HG03439 (cell line): ENCODE measurements around the gene ANKRD13D.

ENCODE experiments used
- ATAC-seq: cut with Tn5 transposase; IDR thresholded peaks from one replicate; pipeline ENCODE4 v1.9.1; 2021; ENCODE audit warnings: mild to moderate bottlenecking, moderate library complexity; ENCODE audit not compliant: unreplicated experiment

Gene ANKRD13D

DNA sequence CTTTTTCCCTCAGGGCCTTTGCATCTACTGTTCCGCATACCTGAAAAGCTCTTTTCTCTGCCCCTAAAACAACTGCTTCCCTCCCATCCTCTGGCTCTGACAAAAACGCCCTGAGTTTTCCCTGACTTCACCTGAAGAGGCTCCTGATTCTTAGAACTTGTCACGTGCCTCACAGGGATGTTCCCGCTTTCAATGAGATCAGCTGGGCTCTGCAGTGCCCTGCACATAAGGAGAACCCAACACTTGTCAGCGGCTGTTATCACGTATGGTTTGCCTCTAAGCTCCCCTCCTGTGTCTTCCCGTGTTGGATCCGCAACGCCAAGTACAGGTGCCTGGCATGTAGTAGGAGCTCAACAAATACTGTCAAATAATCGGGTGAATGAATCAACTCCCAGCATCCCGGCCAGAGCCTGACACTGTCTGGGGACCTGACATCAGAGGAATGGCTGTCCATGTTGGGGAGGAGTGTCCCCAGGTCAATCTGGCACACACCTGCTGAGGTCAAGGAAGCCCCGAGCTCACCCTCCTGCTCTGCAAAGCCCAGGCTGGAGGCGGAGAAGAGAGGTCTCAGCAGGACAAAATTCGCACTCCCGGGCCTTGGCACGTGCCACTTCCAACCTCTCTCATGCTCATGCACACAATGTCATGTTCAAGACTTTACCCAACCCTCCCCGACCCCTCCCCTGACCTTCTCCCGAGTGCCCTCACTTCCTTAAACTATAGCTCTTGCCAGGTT lies 27.0 kb upstream of the ANKRD13D start:
- ATAC-seq, result no peak

DNA sequence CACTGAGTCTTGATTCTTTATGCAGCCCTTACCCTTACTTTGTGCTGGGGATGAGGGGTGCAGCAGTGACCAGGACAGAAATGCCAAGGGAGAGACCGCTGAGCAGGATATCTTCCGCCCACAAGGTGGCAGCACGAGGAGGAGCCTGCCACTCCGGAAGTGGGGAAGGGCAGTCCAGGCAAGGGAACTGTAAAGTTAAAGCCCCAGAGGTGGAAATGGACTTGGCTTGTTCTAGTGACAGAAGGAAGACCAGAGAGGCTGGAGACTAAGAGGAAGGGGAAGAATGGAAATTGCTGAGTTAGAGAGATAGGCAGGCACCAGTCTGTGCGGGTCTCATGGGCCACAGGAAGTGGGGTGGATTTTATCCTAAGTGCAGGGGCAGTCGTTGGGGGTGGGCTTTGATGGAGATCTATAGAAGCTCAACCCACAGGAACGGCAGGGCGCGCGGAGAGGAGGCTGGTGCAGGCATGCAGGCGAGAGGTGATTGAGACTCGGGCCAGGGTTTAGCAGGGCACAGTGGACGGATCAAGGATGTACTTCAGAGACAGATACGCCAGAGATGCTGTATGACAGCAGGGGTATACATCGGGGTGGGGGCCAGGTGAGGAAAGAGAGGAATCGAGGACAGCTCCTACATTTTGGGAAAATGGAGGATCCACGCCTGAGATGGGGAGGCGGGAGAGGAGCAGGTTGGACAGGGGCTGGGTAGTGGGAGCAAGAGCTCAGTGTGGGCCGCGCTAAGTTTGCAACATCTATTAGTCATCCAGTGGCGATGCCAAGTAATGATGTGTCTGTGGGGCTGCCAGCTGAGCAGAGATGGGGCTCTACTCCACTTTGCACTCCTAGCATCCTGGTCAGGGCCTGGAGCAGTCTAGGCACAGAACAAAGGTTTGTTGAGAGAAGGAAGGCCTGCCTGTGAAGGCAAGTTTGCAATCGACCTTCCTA lies 26.1 kb upstream of the ANKRD13D start:
- peak; percentile 35 for ATAC-seq

DNA sequence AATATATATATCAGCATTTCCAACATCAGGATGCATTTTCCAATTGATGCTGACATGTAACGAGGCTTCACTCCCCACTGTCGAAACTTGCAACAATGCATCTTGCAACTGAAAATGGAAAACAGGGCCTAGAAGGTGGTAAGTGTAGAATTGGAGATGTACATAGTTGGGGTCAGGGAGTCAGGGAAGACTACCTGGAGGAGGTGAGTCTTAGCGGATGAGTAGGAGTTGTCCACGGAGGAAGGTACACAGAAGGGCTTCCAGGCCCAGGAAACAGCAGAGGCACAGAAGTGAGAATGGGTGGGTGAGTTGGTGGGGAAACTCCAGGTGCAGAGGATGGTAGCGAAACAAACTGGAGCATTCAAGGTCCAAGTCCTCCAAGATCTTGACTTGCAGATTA lies 24.8 kb upstream of the ANKRD13D start:
- no peak for ATAC-seq

- ATAC-seq, result no peak
These were observed 24.0 kb upstream of the ANKRD13D start for GRCh38 chr11:67264877-67265632.

GRCh38 chr11:67265633-67266448 lies 23.3 kb upstream of the ANKRD13D start:
- peak; percentile 45 for ATAC-seq

DNA sequence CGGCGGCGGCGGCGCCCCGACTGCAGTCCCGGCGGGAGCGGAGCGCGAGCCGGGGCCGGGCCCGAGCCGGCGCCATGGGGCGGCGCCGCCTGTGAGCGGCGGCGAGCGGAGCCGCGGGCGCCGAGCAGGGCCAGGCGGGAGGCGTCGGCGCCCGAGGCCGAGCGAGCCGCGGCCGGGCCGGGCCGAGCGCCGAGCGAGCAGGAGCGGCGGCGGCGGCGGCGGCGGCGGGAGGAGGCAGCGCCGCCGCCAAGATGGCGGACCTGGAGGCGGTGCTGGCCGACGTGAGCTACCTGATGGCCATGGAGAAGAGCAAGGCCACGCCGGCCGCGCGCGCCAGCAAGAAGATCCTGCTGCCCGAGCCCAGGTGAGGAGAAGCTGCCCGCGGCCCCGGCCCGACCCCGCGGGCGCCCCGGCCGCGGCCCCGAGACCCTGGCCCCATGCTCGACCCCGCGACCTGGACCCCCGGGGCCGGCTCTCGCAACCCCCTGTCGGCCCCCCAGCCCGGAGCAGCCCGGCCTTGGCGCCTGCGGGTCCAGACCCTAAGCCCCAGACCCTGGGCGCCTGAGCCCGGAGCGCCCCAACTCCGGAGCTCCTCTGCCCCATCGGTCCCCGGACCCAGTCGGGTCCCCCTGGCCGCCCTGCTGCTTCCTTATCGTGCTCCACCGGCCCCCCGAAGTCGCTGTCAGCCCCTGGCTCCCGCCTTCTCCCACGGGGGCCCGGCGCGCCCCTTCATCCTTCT lies 22.5 kb upstream of the ANKRD13D start, which contains the start of gene GRK2:
GRK2 (plus strand) TSS at position 25 of the 739 bp plus-strand sequence; CDS start at position 252, 227 bp downstream.
- no peak for ATAC-seq

DNA sequence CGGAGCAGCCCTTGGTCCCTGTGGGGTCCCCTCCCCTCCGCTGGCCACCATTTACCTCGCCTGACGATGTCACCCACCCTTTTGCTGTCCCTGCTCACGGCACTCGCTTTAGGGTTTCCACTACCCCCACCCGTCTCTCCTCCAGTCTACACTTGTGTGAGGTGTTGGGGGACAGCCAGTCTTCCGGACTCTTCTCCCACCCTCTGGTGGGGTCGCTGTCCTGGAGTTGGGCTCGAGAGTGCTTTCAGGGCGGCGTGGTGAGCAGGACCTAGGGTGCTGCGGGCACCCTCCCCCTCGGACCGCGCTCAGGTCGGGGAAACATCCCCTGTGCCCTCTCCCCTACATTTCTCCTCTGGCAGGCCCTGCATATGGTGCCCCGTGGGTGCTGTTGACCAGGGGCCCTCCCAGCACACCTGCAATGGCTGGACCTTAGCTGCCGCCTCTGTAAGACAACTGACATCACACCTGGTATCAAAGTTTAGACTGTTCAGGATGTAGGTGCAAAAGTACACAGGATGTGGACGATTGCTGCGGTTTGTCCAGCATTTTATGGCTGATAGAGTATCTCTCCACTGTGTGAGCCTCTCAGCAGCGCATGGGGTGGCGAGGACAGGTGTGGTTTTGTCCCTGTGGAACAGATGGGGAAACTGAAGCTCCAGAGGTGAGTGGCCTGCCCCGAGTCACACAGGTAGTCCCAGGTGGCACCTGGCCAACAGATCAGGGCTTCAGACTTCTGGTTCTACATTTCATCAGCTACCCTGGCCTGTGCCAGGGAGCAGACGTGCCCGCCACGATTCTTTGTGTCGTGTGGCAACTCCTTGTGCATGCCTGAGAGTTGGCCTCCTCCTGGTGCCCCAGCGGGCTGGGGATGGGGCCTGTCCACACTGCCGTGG lies 21.7 kb upstream of the ANKRD13D start:
- ATAC-seq, result no peak

DNA sequence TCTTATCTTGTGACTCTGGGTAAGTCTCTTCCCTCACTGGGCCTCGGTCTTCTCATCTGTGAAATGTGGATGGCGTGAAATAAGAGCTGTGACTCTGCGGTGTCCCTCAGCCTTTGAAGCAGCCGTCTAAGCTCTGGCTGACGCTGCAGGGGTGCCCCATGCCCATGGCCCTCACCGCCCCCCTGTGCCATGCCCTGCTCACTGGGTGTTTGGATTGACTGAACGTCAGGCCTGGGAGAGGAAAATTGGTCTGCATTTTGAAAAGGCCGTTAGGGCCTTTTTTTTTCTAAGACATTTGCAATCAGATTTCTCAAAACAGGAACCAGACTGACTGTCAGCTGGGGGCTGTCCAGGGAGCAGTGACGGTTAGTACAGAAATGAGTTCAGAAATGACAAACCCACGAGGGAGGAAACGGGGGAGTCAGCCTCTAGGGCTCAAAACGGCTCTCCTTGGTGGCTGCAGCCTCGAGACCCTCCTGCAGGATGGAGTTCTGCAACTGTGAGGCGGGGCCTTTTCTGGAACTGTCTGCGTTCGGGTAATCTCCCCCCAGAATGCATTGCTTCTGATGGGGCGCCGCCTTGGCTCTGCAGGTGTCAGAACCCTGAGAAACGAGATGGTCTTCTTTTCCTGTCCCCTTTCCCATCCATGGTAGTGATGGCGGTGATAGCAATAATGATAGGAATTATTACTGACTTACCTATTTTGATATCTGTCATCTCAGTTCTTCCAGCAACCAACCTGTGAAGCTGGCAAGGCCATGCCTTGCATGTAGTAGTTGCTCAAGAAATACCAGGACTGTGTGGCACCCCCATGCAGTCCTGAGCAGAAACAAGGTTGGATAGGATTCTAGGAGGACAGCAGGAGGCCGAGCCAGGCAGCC lies 20.8 kb upstream of the ANKRD13D start:
- no peak for ATAC-seq

DNA sequence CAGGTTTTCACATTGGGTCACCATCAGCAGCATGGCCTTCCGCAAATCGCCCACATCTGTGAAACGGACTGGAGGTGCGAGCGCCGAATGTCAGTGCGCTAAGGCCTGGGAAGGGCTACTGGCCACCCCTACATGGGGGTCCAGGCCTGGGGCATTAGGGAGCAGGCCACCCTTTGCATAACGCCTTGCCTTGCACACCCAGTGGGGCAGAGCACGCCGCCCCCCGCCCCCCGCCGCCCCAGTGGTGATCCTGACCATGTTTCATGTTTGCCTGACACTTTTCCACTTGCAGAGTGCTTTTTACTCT lies 20.2 kb upstream of the ANKRD13D start:
- ATAC-seq, result no peak

DNA sequence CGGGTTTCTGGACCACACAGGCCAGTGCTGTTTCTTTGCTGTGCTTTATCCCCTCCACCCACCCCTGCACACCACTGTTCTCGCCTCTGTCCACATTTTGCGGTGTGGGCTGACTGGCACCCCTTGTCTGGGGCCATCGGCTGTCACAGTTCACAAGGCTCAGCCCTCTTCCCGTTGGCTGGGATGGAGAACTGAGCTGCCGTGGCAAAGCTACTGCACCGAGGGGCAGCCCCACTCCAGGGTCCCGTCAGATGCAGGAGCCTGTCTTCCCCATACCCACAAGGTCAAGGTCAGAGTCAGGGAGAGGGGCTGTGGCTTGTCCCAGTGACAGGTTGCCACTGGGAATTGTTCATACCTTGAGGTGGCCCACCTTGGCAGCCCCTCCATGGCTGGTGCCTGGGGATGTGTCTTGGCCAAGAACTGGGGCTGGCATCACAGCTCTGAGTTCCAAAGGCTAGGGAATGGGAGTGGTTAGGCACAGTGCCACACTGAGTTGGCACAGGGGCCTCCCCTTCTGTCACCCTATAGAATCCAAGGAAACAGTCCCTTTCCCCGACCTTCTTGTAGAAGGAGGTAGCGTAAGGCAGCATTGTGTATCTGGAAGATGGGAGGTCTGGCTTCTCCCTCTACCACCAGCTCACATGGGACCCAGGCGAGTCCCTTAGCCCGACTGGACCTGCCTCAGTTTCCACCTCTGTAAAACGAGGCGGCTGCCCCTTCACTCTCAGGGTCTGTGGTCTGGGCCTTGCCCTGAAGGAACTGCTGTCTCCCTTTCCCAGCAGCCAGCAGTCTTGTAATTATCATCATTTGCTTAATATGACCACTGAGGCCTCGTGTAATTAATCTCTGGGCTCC lies 19.5 kb upstream of the ANKRD13D start:
- no peak for ATAC-seq

DNA sequence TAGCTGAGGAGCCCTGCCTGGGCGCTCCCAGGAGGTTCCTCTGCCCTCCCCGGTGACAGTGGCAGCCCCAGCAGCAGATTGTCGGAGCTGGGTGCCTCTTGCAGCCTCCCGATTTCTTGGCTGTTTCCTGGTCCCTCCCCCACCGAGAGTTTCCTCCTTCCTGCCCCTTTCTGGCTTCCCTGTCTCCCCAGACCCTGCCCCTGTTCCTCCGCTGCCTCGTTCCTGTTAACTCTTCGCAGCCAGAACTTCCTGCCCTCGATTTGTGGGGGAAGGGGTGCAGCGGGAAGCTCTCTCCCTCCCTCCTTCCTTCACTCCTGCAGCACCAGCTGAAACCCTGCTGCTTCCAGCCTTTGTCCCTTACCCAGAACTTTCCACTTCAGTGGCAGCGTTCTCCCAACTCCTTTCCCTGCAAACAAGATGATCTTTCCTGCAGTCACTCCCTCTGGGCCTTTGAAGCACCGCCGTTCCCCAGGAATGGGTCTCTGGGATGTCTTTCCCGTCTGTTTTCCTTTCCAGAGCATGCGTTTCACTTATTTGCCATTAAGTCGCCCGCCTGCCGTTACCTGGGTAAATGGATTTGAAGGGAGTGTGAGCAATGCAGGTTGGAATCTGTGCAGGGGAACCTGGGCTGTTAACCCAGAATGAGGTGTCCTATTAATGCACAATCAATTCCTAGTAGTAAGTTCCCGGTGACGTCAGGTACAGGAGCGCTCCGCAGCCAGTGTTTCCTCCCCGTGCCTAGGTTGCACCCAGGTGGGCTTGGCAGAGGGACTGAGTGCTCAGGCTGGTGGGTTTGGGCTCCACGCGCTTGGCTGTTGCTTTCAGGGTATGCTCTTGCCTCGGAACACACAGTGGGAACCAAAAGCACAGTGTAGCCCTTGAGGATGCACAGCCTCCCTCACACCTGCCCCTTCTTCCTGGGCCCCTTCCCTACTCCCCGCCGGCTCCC lies 18.6 kb upstream of the ANKRD13D start:
- no peak for ATAC-seq

- no peak for ATAC-seq
These were observed 17.9 kb upstream of the ANKRD13D start for GRCh38 chr11:67271205-67271540.

- ATAC-seq, result no peak
These were observed 17.4 kb upstream of the ANKRD13D start for GRCh38 chr11:67271541-67272284.

- no peak for ATAC-seq
These were observed 16.5 kb upstream of the ANKRD13D start for GRCh38 chr11:67272327-67273259.
